NCI-H2171 treated with DMSO at 0.1 percent for 48 hours (cell line): ENCODE measurements around the gene NHERF2.
"Not testable (repeated sequence)": the region's sequence is repeated elsewhere in the genome, so short reads cannot be mapped to it uniquely, and the experiment has no call there.

ENCODE experiments used
- DNase-seq: peaks from one replicate; lab custom pipeline; 2025; lab: John Stamatoyannopoulos, UW

Gene NHERF2

DNA sequence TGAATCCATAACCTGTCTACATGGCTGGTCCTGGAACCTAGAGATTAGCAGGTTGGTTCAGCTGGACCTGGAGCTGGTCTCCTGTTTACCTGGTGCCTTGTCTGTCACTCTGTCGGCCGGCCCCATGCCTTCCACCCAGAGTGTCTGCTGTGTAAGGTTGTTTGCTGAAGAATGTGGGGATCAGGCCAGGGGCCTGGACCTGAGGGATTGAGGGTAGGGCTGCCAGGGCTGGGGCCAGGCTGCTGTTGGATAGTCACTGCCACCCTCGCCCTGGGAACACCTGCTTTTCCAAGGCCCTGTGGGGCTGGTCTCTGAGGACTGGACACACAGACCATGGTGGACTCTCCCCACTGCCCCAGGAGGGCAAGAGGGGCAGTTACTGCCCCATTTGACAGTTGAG, 1.4 kb downstream of the NHERF2 start:
- no peak for DNase-seq

DNA sequence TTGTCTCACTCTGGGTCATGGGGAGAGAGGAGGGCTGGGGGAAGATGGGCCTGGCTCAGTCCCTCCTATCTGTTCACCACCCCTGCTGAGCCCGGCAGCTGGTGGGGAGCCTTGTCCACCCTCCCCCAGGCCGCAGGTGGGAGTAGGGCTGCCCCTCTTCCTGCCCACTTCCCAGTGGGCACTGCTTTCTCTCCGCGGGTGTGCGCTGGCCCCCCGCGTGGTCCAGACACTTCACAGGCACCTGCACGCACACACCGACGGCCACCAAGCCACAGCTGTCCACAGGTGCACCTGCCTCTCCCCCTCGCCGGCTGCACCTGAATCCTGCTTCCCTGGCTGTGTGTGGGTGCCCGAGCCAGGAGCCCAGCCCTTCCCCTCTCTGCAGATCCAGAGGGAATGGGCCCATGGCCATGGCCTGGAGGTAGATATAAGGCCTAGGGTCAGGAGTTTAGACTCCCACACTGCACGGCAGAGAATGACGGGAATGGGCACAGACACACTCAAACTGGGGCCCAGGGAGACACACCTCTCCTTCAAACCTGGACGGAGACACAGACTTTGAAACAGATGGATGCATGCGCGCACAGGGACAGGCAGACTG, 2.0 kb downstream of the NHERF2 start:
- no peak for DNase-seq

DNA sequence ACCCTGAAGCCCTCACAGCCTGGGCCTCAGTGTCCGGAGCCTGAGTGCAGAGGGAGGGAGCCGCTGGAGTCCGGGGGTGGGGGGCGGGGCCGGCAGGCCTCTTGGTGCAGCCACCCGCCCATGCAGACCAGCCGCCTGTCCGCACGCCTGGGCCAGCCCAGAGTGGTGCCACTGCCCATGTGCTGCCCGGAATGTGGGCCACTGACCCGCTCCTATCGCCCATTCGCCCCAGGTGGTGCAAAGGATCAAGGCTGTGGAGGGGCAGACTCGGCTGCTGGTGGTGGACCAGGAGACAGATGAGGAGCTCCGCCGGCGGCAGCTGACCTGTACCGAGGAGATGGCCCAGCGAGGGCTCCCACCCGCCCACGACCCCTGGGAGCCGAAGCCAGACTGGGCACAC, 2.6 kb downstream of the NHERF2 start:
- no peak for DNase-seq

DNA sequence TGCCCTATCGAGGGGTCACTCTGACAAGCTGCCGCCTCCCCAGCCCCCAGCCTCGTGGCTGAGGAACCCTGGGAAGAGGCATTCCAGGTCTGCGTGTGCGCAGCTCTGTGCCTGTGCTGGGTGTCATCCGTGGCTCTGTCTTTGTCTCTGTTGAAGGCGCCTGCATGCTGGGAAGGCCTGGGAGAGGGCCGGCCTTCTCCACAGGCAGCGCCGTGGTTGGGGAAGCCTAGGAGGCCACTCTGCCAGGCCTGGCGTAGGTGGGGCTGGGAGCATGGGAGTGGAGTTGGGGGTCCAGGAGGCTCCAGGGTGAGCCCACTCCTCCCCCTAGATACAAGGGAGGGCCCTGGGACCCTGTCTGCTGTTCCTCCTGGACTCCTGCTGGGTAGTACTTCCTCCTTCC, 3.3 kb downstream of the NHERF2 start:
- DNase-seq = no peak

DNA sequence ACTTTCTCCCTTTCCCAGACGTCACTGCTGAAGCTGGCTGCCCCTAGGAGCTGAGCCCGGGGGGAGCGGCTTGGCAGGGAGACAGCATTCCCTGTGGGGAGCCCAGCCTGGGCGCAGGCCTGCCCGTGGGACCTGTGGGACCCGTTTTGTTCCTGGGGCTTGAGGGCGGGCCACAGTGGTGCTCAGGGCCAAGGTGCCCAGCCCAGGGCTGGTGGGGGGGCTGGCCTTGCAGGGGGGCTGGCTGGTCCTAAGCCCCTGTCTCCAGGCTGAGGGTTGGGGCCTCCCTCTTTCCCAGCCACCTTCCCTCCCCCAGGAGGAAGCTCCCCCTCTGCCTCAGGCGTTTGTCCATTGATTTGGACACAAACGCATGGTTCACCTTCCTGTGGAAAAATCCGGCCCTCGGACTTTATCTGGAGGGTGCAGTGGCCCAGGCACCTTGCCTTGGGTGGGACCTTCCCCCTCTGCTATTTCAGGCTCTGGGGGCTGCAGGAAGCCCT, 4.4 kb downstream of the NHERF2 start:
- no peak for DNase-seq

DNA sequence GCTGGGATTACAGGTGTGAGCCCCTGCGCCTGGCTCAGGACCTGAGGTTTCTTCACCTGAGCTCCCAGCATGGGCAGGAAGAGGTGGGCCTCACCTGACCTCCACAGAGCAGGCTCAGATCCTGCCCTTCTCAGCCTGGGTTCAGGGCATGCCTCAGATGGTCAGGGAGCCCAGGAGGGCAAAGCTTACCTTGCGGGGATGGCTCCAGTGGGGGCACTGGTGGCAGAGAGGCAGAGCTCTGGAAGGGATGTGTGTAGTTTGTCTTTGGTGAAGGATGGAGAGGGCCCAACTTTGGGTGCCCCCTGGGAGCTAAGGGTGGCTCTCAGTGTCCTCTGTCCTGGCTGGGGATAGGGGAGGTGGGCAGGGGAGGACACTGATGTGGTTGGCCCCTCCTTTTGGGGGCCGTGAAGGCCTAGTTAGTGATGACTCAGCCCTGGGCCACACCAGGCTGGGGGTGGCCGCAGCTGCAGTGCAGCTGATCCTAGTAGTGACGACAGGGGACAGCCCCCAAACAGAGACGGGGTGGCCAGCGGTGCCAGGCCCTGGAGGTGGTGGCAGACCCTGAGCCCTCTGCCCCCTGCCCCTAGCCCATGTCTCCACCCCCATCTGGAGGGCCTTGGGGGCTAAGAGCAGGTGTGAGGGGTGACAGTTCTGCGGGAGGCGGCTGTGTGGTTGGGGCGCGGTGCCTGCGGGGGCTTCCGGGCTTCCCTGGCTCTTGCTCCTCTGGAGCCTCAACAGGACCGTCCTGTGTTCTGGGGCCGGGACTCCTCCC, 5.8 kb downstream of the NHERF2 start:
- DNase-seq = no peak

DNA sequence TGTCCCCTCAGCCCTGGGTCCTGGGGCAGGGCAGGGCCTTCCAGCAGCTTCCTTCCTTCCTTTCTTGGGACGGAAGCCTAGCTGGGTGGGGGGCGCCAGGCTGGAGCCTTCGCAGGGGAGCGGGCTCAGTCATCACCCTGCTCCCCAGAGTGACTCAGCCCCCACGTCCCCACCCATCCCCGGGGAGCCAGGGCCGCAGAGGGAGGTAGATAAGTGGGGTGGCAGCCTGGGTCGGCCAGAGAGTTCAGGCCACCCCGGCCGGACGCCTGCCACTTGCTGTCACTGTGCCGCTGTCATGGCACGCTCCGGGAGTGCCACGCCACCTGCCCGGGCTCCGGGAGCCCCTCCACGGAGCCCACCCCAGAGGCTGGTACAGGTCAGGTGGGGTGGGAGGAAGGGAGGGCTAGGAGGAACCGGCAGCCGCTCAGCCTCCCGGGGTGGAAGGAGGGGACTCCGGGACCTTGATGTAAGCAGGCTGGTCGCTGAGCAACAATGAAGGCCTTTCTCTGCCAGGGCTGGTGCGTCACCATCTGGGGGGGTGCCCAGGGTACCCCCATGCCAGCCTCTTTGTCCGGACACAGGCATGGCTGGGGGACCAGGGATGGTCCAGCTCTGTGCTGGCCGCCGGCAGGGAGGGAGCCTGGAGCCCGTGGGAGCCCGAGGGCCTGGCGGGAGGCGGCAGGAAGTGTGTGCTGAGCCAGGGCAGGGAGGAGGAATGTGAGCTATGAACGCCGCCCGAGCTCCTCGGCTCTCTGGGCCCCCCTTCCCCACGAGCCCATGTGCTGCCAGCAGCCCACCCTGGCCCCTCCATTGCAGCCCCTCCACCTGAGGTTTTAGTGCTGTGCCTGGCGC, 6.6 kb downstream of the NHERF2 start:
- no peak for DNase-seq

DNA sequence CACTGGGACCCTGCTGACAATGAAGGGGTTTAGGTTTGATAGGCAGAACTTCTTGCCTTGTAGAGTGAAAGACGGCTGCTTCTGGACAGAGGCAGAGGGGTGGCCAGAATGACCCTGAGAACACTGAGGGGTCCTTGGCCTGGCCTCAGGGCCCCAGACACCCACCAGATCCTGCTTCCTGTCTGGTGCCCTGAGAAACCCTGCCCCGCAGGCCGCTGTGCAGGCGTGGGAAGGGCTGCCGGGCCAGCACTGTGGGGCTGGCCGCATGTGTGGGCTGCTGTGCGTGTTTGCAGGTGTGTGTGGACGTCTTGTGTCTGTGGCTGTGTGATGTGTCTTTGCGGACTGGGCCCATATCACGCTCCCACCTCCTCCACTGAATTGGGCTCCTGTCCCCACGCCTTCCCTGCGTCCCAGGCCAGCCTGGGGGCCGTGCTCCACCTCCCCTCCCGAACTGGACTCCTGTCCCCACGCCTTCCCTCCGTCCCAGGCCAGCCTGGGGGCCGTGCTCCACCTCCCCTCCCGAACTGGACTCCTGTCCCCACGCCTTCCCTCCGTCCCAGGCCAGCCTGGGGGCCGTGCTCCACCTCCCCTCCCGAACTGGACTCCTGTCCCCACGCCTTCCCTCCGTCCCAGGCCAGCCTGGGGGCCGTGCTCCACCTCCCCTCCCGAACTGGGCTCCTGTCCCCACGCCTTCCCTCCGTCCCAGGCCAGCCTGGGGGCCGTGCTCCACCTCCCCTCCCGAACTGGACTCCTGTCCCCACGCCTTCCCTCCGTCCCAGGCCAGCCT, 7.4 kb downstream of the NHERF2 start:
- not testable (repeated sequence) for DNase-seq

DNA sequence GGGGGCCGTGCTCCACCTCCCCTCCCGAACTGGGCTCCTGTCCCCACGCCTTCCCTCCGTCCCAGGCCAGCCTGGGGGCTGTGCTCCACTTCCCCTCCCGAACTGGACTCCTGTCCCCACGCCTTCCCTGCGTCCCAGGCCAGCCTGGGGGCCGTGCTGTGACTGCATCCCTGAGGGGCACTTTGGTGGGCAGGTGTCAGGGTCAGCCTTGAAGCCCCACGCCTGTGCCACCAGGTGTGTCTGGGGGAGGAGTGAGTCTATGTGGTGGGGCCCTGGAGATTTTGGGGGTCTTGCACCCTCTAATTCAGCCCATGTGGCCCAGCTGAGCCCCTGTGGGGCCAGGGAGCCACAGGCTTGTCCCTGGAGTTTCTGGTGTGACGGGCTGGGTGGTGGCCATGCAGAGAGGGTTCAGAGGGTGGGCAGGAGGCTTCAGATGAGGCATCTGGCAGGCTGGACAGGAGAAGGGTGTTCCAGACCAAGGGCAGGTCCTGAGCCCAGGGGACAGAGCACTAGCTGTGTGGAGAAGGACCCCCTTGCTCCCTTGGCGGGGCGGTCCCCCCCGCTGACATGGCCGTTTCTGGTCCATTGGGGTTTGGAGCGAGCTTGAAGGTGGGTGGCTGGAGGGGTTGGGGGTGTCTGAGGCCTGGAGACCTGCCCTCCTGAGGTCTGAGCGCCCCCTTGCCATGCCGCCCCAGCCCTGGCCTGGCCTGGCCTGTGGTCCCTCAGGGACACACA, 8.2 kb downstream of the NHERF2 start:
- DNase-seq = no peak

DNA sequence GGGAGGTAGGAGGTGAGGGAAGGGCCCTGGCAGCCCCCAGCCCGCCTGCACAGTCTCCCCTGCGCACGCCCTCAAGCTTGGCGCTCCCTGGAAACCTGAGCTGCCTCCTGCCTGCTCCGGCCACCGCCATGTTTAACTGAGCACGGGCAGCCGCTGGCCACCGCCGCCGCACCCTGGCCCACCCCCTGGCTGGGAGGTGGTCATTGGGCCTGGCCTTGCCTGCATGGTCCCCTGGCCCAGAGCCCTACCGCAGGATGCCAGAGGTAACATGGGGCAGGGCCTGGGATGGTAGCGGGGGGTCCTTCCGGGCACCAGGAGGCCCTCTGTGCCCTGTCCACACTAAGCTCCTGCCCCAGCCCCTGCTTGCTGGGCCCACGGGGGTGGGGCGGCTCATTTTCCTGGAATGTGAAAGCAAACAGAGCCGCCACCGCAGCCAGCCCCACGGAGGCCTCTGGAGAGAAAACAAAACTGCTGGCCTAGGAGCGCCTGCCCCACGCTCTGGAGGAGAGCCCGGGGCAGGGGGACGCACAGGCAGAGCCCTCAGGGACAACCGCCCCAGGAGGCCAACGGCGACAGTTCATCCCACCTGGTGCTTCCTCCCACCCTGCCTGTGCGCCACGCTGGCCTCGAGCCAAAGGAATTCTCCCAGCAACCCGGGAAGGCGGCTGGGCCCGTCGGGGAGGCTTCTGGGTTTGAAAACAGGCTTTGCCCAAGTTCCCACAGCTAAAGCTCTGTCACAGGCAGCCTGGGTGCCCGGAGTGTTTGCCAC, 8.9 kb downstream of the NHERF2 start:
- DNase-seq = peak; percentile 74

DNA sequence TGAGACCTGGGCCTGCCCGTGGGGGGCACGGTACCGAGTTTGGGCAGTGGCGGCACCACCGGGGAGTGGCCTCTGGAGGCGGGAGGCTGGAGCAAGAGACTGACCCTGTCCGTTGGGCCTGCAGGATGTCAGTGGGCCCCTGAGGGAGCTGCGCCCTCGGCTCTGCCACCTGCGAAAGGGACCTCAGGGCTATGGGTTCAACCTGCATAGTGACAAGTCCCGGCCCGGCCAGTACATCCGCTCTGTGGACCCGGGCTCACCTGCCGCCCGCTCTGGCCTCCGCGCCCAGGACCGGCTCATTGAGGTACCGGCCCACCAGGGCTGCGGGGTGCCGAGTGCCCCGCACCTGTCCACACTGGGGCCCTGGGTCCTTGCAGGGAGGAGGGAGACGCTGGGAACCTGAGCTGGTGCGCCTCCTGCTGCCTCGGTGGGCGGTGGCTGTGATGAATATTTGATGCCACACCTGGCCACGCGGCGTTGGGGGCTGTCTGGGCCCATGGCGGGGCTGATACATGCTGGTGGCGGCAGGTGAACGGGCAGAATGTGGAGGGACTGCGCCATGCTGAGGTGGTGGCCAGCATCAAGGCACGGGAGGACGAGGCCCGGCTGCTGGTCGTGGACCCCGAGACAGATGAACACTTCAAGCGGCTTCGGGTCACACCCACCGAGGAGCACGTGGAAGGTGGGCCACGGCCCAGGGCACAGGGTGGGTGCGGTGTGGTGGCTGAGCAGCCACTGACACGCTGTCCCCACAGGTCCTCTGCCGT, 9.7 kb downstream of the NHERF2 start:
- DNase-seq = no peak

DNA sequence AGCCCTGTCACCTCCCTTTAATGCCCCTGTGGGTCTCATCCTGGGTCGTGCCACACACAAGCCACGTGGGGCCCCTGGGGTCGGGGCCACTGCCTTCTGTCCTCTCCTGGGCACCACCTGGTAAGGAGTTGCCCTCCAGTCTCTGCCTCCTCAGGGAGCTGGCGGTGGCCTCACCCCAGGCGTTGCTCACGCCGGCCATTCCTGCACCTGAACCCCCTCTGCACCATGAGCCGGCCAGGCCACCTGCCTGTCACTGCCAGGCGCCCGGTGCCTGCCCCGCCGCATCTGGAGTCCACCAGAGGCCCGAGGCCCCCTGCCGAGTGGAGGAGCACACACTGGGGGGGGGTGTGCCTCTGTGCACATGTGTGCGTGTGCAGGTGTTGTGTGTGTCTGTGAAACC, 10.4 kb downstream of the NHERF2 start:
- DNase-seq = no peak

DNA sequence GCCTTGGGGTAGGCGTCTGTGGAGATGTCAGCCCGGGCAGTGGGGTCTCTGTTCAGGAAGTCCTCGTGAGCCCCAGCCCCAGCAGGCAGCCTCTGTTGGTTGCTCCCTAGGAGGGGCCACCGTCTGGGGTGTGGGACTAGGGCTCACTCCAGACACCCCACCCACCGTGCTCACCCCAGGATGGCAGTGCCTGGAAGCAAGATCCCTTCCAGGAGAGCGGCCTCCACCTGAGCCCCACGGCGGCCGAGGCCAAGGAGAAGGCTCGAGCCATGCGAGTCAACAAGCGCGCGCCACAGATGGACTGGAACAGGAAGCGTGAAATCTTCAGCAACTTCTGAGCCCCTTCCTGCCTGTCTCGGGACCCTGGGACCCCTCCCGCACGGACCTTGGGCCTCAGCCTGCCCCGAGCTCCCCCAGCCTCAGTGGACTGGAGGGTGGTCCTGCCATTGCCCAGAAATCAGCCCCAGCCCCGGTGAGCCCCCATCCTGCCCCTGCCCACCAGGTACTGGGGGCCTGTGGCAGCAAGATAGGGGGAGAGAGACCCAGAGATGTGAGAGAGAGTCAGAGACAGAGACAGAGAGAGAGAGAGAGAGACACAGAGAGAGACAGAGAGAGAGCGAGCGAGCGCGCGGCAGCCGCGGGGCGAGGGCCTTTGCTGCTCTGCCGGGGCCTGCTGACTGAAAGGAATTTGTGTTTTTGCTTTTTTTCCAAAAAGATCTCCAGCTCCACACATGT, 11.1 kb downstream of the NHERF2 start:
- no peak for DNase-seq

DNA sequence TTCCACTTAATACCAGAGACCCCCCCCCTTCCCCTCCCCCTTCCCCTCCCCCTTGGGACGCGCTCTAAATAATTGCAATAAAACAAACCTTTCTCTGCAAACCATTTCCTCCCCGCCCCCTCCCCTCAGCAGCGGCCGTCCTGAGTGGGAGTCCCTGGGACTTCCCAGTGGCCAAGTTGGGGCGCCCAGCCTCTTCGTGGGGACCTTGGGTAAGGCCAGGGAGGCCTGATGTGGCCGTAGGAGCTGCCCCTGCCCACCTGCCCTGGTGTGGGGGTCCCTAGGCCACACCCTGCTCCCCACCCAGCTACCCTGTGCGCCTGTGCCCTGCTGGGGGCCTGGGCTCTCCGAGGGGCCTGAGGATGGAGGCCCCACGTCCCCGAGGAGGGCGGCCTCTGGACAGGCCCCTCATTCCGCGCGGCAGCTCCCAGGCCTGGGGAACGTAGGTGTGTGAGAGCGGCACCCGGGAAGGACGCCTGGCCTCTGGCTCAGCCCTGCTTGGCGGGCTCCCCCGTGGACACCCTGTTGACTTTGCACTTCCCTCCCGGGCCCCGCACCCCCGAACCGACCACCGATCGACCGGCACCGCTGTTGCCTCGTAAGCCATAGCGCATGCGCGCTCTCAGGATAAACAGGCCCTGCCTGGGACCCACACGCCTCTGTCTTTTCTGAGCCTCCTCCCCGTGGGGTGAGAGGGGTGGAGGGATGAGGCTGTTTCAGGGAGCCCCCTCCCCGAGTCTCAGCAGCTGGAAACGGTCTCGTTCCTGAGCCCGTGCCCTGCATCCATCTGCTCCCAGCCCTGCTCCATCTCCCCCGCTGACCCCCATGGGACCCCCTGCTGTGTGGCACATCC, 11.9 kb downstream of the NHERF2 start:
- no peak for DNase-seq

DNA sequence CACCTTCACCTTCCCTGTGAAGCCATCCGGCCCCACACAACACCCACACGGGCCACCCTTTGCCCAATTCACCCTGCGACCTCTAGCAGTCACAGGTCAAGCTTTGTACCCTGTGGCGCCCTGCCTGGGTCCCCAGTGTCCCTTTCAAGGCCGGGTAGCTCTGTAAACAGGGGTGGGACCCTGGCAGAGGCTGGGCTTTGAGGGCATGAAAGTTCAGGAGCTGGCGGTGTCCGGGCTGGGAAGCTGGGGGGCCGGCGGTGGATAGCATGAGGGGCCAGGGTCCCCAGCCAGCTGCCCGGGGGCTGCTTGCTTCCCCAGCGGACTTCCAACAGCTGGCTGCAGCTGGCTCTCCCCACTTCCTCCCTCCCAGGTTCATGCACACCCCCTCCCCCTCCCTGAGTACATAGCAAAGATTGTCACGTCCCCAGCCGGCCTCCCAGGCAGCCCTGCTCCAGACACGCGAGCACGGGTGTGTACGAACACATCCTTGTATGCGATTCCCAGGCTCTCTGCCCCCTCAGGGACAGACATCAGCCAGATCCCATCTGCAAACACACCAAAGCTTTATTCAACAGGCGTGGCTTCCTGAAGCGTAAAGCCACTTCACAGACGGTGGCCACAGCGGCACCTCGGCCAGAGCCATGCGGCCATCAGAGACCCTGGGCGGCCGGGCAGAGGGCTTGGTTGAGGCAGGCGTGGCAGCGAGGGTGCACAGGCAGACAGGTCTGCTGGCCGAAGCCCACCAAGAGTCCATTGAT, 12.8 kb downstream of the NHERF2 start:
- DNase-seq = no peak

DNA sequence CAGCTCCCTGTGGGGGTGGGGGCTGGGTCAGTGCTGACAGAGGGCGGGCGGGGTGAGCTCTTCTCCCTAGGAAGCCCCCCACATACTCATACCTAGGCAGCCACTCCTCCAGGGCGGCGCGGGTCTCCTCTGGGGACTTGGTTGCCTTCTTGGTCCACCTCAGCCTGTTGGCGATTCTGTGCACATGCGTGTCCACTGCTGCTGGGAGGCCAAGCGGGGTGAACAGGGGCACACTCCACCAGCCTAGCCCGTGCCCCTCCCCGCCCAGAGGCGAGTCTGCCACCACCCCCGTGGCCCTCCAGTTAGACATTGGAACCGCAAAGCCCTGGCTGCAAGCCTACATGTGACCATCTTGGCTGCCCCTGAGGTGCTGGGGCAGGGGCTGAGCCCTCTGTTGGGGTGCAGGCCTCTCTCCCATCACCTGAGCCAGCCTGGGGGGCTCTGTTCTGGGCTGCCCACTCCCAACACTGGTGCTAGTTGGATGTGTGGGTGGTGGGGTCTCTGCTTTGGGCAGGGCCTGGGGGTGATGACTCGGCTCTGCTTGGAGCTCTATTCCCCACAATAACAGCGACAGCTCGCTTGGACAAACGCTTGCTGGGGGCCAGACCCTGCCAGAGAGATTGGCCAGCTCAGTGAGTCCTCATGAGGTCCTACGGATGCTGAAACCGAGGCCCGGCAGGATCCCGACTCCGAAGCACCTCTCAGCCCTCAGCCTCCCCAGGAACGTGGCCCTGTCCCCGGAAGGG, 13.5 kb downstream of the NHERF2 start:
- no peak for DNase-seq
